Stimulated activated CD4-positive, alpha-beta T cell treated with anti-CD3 and anti-CD28 coated beads, Interleukin-2, amount 100 ng/mL, for 24 hours (primary cell): ENCODE results near the gene DEFB123.

Experiments
- DNase-seq, 2 donors: peaks; one replicate each; pipeline ENCODE4 v3.0.0-alpha.2; 2020

DEFB123 gene

DNA sequence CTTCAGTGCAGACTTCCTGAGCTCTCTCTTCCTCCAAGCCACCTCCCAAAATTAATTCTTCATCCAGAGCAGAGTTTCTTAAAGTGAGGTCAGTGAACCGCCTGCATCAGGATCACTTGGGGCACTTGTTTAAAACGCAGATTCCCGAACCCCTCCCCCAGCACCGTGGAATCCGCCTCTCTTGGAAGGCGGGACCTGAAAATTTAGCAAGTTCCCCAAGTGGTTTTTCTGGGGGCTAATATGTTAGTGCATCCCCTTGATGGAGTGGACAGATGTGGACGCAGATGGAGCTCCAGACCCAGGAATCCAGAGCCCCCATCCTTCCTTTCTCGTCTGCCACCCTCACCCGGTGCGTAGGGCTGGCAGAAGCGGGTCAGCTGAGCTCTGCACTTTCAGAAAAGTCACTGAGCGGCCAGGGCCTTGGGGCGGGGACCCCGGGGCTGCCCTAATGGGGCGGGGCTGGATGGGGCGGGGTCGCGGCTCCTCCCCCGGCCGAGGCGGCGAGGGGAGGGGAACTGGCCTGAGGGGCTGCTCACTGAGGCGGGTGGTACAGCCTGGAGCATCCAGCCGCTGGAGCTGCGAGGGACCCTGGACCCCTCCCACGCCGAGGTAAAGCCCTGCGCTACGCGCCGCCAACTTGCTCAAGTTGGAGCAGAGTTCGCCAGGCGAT lies 34.5 kb downstream of the DEFB123 start, which contains the start of the genes DEFB124 and REM1:
Gene DEFB124 (minus strand): TSS at position 370 of the 670 bp plus-strand sequence. CDS start 2,114 bp downstream, outside the sequence.
Gene REM1 (plus strand): TSS at position 531 of the 670 bp plus-strand sequence. CDS start 1,158 bp downstream, outside the sequence.
- no peak for DNase-seq

DNA sequence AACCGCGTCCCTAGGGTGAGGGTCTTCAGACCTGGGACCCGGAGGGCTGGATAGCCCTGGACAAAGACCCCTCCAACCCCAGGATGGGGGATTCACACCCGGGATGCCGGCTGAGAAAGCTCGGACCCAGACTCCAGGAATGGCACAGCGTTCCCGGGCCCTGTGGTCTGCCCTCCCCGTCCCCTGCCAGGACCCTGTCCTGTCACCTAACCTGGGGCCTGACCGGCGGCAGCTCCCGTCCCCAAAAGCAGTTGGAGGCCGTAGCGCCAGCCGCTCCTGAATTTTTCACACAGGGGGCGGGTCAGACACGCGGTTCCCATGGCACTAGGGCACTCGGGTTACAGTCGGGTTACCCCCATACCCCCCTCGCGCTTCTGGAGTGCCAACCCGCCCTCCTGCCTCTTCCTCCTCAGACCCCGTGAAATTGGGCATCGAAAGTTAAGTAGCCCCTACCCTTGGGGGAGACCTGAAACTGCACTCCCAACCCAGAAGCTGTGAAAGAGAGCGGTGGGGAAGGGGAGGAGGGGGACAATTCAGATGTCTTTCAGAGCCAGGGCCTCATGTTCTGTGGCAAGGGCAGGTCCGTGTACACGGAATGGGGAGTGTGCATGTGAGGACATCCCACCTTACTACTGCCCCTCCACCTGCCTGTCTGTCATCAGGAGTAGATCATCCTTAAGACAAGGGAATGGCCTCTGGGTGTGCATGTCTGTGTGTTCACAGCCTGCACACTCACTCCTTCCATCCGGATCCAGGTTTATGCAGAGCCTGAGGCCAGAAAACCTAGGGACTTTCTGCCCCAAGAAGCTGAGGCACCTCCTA lies 35.3 kb downstream of the DEFB123 start:
- no peak for DNase-seq

DNA sequence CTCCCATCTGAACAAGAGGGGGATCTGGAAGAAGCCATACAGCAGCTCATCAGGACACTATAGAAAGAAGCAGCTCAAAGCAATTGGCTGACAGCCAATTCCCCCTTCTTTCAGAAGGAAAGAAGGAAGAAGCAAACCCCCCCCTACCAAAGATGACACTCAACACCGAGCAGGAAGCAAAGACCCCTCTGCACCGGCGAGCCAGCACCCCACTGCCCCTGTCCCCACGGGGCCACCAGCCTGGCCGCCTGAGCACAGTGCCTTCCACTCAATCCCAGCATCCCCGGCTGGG lies 35.8 kb downstream of the DEFB123 start:
- no peak for DNase-seq

DNA sequence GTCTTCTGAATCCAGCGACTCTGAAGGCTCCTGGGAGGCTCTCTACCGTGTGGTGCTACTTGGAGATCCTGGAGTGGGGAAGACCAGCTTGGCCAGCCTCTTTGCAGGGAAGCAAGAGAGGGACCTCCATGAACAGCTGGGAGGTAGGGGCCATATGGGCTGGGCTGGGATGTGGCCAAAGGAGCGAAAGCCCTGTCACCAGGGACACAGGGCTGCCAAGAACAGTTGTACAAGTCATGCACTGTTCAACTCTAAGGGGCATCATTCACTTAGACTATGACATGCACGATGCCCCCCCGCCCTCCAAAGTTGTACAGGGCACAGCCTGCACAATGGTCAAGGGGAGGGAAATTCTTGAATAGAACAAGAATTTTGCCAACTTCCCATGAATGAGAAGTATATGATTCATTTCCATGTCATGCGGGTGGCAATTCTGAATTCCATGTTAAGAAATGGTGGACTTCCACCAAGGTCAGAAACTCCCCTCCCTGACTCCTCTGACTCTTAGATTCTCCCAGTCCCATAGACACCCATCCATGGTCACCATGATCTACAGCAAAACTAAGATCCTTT lies 36.3 kb downstream of the DEFB123 start:
- DNase-seq = no peak

DNA sequence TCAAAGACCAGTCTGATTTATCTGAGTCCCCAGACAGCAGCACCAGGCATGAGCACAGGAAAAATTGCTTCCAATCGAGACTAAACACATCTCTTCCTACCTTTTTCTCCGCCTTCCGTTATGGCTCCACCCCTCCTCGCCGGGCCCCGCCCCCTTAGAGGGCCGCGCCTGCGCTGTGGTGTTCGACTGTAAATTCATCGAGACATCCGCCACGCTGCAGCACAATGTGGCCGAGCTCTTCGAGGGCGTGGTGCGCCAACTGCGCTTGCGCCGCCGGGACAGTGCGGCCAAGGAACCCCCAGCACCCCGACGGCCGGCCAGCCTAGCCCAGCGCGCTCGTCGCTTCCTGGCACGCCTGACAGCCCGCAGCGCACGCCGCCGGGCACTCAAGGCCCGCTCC lies 43.6 kb downstream of the DEFB123 start:
- DNase-seq = peak in 1 of 2 donors; percentile 38

DNA sequence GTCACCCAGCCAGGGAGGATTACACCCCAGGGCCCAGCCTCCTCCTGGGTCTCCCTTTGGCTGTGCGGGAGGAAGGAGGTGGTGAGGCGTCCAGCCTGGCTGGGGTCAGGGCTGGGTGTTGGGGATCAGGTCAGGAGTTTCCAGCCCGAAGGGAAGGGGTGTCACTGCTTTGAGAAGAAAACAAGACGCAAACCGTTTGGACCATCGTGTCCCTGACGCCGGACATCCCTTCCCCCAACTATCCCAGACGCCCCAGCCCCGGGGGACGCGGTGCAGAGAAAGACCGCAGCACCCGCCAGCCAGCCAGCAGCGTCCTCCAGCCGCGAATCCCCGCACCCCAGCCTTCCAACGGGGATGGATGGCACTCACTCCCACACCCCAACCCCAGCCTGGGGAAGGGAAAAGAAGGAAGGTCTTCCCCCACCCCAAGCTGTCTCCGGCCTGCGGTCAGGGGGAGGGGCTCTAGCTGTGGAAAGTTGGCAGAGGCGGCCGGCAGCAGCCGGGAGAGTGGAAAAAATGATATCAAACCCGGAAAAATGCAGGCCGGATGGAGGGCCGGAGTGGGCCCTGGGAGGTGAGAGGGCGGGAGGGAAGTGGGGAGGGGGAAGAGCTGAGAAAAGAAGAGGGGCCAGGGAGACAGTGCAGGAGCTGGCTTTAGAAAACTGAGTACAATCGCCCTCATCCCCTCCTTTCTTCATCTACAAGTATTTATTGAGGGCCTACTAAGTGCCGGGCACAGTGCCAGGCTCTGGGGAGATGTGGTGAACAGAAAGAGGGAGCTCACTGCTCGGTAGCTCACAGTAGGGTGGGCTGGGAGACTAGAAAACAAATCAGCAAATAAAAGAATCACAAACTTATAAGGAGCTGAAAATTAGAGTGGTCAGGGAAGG lies 45.3 kb downstream of the DEFB123 start:
- peak in 1 of 2 donors; percentile 43 for DNase-seq

DNA sequence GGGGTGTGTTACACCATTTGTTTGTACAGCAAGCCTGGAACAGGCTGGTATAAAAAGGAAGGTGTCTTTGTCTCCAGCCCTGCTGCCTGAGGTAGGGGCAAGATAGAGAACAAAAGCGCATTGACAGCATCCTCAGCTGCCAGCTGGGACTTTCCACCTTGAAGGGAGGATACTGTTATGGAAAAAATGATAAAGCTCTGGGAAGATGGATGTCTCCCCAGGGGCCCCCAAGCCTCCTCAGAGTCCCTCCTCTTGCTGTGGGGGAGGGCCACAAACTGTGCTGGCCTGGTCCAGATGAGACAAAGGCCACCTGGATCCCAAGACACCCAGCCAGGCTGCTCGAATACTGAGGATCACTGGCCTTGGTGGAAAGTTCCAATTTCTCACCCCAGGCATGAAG lies 47.7 kb downstream of the DEFB123 start:
- DNase-seq = no peak

DNA sequence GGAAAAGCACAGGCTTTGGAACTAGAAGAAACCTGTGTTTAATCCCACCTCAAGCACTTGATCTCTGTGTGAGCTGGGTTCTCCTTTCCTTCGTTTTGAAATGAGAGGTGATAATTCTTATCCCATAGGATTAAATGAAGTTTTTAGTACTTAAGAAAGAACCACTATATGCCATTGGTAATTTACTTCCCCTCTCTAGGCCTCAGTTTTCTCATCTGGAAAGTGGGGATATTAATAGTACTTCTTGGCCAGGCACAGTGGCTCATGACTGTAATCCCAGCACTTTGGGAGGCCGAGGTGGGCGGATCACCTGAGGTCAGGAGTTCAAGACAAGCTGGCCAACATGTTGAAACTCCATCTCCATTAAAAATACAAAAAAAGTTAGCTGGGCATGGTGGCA lies 48.7 kb downstream of the DEFB123 start:
- DNase-seq = no peak

DNA sequence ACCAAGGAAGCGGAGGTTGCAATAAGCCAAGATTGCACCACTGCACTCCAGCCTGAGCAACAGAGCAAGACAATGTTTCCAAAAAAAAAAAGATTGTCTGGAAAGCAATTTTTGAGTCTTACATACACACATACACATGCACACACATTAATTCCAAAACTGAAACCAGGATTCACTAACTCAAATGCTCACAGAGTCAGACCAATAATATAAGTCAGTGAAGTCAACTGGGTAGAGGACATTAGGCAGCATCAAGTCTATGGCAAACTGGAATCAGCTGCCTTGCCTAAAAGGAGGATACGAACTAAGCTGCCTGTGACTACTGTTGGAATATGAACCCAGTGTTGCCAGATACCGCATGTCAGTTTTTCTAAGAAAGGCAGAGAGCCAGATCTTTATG lies 50.3 kb downstream of the DEFB123 start:
- DNase-seq = no peak

DNA sequence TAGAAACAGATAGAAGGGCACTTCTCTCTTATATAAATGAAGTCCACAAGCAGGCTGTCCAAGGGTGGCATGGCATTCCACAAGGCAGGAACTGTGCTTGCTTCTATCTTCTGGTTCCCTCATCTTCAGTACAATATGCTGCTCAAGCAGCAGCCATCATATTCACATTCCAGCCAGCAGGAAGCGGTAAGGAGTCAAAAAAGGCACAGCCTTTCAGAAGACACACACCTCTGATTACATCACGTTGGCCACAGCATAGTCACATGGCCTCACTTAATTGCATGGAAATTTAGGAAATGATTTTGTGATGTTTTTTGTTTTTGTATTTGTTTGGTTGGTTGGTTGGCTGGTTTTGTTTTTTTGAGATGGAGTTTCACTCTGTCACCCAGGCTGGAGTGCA lies 53.7 kb downstream of the DEFB123 start:
- DNase-seq = no peak

DNA sequence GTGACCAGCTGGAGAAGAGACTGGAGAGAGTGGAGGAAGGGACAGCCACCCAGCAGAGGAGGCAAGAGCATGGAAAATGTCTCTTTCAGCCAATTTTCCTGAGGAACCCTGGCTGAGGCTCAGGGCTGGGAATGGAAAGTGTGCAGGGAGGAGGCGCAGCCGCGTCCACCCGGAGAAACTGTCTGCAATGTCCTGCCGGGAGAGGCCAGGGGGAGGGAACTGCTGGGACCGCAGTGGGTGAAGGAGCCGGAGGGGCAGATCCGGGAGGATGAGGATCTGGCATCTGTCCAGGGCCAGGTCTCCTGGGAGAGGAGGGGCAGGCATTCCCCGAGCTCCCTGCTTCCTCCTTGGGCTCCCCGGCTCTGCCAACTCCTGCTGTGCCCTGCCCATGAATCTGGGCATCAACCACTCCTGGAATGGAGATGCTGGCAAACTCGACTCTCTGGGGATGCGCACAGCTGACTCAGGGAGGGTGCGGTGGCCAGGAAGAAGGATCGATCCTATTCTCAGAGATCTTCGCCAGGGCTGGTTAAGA lies 56.4 kb downstream of the DEFB123 start:
- no peak for DNase-seq

DNA sequence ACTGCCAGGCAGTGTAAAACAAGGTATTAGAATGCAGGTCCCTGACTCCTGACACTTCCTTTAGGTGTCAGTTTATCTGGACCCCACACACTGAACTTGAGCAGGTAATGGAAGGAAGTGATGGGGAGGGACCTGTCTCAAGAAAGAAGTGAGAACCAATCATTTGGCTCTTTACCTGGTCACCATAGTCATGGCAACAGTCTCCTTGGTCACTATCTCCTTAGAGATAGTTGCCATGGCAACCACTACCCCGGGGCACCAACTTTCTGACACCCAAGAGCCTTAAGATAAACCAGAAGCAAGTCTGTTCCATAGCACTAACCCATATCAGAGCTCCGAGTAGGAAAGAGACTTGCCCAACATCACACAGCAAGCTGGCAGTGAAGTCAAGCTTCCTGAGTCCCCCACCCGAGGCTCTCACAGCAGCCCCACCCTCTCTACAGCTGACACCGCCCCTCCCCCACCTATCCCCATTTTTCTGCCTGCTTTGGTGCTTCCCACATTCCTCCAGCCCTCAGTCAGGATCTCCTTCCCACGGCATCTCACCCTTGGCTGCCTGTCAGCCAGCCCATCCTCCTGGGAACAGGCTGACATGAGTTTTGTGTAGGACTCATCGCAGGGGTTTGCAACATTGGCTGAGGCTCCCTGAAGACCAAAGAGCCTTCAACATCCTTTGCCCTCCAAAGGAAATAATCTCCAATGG lies 57.6 kb downstream of the DEFB123 start:
- no peak for DNase-seq
